ENCODE results near the gene NF1. TPM values are rescaled to one million over a fixed set of nuclear protein-coding genes. Genes with fewer than 3 reads are reported as not detected.

Gene NF1
- total RNA-seq, 1 donor from 2014 or later = 39.1 TPM

DNA sequence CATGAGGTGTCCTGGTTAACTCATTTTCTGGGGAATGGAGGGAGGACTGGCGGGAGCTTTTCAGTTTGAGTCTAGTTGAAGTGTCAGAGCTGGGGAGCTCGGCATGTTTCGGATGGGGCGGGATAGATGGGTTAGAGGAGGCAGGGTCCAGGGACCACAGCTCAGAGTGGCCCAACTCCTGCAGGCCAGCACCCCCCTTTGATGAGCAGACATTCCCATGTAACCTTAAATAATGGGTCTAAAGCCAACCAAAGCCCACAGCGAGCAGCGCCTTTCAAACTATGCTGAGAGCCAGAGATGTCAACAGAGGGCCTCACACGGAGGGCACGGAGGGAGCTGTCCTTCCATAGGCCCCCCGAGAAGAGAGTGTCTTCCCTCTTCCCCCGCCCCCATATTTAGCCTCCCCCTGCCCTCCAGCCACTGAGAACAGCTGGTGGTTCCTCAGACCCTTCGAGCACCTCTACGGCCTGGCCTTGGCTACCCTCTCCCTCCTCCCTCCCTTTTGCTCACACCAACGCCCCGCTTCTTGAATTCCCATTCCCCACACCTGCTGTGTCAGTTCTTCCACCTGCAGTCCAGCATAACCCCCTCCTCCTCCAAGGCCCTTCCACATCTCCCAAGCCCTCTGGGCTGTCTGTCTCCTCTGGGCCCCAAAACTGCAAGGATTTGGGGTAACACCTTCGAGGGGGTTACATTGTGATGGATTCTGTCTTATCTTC, 318.5 kb downstream of the NF1 start:
- no peak for DNase-seq

DNA sequence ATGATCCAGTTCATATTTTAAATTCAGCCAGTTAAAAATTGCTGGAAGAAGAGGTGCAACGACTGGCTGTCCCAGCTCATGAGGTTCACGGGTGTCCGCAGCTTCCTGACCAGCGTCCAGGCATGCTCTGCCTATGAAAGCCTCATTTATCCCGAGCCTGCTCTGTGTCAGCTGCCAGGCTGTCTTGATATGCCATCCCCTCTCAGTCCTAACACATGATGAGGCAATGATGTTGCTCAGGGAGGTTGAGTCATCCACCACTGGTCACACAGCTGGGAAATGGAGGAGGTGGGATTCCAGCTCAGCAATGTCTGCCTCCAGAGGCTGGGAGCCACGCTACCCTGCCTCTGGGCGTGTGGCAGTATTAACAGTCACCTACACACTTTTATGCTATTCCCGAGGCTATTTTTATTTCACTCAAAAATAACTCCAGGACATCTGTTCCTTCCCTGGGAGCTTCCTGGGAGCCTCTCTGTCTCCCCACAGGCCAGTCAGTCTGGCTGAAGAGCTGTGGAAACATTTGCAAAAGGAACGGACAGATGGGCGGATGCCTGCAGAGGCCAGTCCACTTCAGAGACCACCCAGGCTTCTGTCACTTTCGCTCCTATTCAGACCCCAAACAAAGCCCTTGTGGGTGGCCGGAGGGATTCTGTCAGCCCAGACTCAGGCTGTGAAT, 319.2 kb downstream of the NF1 start:
- no peak for DNase-seq

DNA sequence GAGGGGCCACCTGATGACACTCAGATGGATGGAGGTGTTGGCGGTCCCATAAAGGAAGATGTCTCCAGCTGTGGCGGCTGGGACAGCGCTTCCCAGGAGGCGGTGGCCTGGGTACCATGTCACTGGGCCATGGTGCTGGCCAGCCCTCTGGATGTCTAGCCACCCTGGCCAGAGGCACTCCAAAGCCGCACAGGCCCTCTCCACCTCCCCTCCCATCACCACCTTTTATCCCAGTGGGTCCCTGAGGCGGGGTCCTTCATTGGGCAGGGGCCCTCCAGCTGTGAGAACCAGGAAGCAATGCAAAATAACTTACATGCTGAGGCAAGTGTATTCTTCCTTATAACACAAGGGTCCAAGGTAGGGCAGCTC, 319.8 kb downstream of the NF1 start:
- DNase-seq = no peak

DNA sequence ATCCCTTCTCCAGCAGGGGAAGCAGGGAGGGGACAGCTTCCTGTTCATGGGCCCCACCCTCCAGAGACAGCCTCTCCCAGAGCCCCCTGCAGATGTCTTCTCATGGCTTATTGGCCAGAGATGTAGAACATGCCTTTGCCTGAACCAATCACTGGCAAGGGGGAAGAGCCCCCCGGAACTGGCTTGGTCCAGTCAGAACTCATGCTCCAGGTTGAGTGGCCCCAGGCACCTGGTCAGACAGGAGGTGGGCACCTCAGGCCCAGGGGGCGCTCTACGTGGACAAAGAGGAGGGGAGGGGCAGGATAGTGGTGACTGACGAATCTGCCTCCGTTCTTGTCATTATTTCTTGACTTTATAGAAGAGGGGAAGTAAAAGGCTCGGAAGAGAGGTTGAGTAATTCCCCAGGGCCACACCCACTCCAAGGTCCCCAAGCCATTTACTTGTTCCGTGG, 320.3 kb downstream of the NF1 start:
- no peak for DNase-seq

DNA sequence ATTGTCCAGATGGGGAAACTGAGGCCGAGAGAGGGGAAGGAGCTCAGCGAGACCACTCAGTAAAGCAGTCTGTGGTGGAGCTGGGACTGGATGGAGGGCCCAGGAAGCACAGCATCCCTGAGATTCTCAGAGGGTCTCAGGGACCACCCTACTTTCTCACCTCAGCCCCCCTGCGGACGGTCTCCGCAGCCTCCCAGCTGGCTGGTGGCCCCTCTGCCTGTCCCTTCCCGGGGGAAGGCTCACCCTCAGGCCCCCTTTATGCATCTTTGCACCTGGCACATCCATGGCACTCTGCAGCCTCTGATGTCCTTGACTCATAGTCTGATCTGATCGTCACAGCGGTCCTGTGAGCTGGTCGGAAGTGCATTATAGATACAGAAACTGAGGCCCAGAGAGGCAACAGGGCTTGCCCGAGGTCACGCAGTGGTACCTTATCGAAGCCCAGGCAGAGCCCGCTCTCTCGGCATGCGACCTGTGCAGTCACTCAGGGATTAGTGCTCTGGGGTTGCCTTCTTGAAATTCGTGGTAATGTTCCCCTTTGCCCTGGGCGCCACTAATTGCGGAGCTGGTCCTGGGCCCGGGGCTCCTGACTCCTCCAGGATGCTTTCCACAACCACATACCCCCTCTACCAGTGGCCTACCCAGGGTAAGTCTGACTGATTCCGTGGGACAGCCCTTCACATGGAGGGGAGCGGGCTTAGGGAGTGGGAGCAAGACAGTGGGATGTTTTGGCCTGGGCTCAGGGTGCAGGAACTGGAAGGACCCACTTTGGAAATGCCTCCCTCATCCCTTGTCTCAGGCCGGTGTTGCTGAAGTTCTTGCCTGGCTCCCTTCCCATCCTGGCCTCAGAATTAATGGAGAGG, 321.1 kb downstream of the NF1 start:
- no peak for DNase-seq

DNA sequence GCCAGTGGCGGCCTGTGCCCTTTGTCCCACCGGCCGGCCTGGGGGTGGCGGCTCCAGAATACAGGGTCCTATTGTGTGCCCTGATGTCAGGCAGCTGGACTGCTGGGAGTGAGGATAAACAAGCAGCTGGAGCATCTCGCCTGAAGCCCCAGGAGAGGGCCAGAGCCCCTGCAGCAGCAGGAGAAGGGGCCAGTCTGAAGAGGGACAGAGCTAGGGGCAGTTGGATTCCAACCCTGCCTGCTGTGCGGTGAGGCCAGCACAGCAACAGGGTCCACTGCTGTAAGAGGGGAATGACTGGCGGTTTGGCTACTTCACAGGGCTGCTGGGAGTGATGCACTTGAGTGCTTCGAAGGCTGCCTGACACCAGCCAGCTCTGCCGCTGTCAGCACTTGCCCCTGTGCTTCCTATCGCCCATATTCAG, 321.7 kb downstream of the NF1 start:
- no peak for DNase-seq

DNA sequence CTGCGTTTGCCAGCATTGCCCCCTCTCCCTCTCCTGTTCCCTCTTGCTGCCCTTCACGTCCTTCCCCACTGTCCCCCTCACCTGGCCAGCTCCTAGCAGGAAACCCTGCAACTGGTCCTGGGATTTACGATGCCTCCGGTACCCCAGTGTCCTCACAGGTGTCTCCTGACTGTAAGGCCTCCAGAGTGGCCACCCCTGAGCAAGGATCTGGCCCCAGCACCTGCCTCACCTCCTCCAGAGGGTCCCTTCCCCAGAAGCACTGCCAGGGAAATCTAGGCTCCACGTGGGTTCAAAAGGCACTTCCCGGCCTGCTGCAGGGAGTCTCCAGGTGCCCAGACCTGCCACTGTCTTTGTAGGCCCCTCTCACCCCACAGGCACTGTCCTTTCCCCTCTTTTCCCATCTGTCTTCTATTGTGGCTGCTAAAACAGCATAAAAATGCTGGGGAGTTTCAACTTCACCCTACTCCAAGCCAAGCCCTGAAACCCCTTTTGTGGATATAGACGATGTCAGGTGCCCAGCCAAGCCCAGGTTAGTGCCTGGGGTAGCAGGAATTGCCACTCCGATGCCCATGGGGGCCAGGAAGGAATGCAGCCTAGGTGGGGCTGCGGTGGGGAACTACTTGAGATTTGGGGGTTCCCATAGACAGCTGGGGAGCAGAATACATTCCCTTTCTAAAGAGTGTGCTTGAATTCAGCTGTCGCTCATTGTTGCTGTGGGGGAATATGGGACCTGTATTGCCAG, 322.4 kb downstream of the NF1 start:
- DNase-seq = no peak

DNA sequence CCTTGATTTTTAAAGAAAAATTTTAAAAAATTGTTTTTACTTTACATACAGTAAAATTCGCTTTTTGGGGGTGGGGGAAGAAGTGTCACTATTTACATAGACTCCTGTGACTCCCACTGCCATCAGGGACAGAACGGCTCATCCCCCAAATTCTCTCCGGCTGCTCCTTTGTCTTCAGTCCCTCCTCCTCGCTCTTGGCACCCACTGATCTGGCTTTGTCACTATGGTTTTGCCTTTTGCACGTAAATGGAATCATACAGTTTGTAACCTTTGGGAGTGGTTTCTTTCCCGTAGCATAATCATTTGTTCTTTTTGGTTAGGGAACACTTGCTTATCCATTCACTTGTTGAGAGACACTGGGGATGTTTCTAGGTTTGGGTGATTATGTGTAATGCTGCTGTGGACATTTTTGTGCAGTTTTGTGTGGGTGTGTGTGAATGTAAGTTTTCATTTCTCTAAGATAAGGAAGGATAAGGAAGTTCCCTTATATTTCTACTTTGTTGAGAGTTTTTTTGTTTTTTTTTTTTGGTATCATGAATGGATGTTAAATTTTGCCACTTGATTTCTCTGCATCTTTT, 324.1 kb downstream of the NF1 start:
- DNase-seq = no peak

DNA sequence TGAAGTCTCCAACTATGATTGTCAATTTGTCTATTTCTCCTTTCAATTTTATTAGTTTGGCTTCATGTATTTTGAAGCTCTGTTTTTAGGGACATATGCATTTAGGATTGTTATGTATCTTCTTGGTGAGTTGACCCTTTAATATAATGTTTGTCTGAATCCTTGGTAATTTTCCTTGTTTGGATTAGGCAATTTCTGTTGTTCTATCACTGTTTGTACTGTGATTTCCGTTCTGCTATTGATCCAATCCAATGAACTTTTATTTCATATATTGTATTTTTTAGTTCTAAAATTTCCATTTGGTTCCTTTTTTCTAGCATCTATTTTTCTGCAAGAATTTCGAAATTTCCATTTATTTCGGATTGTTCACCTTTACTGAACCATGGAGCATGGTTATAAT, 327.7 kb downstream of the NF1 start:
- no peak for DNase-seq

DNA sequence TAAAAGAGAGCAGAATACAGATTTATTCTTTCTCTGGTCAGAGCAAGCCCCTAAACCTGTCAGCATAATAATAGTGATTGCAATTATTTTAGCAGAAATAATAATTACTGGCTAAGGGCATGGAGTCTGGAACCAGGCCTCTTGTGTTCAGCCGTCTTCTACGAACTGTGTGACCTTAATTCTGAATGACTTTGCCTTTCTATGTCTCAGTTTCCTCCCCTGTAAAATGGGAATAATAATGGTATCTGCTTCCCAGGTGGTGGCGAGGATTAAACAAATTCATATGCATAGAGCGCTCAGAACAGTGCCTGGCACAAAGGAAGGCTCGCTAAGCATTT, 330.1 kb downstream of the NF1 start:
- DNase-seq = no peak

DNA sequence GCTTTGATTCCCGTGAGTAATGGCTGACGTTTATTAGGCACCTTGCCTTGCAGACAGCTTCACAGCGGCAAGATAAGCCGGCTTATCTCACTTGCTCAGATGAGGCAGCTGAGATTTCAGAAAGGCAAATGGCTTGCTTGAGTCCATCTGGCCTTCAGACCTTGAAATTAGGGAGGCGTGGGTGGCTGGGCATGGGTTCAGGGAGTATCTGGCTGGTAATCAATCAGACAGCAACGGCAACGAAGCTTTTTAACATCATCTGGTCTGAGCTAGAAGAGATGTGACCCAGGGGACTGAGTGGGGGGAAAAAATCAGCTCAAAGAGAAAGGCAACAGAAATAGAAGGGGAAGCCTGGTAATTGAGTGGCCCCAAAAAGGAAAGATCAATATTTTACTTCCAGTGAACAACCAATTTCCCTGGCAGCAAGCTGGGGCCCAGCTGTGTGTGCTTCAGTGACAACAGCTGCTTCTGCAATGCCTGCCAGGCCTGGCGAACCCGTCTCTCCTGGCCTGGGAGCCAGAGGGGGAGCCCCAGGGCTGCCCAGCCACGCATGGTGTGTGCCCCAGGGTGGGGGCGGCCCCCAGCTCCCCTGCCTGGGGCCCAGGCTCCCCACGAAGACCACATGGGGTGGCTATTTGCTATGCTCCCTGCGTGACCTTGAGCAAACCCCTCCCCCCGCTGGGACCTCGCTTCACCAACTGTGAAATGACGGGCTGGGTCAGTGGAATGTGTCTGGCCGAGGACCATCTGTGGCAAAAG, 330.7 kb downstream of the NF1 start:
- DNase-seq = no peak

Other genes starting within 250 kb of the NF1 start
- 9.2 and 15.1 TPM in 2 replicates for gene TEFM, start 188.7 kb upstream of the NF1 start, total RNA-seq
- gene ADAP2, start 173.0 kb upstream of the NF1 start, total RNA-seq = 0.34 and 0.47 TPM in 2 replicates
- gene RNF135, start 123.9 kb upstream of the NF1 start, total RNA-seq = 4.1 and 5.6 TPM in 2 replicates
- 3.1 and 4.4 TPM in 2 replicates for gene OMG, start 202.3 kb downstream of the NF1 start, total RNA-seq
- under 0.01 and 0.19 TPM in 2 replicates for gene EVI2B, start 219.1 kb downstream of the NF1 start, total RNA-seq
- gene EVI2A, start 226.6 kb downstream of the NF1 start, total RNA-seq = 0.23 TPM in 1 of 2 replicates, not detected in the other

Data from dermis blood vessel endothelial cell (primary cell).